HG03066 (cell line): ENCODE measurements around the gene GPR108.
A peak's percentile ranks its signal among the peaks of the same experiment; 100 is the strongest.
"Not testable (repeated sequence)": the region's sequence is repeated elsewhere in the genome, so short reads cannot be mapped to it uniquely, and the experiment has no call there.

Experiments used
- ATAC-seq: cut with Tn5 transposase; IDR thresholded peaks from one replicate; pipeline ENCODE4 v1.9.1; 2021; ENCODE audit warnings: low read depth; ENCODE audit not compliant: unreplicated experiment

The GPR108 gene

GRCh38 chr19:6762253-6762797, 24.9 kb upstream of the GPR108 start:
- ATAC-seq = not testable (repeated sequence)

DNA sequence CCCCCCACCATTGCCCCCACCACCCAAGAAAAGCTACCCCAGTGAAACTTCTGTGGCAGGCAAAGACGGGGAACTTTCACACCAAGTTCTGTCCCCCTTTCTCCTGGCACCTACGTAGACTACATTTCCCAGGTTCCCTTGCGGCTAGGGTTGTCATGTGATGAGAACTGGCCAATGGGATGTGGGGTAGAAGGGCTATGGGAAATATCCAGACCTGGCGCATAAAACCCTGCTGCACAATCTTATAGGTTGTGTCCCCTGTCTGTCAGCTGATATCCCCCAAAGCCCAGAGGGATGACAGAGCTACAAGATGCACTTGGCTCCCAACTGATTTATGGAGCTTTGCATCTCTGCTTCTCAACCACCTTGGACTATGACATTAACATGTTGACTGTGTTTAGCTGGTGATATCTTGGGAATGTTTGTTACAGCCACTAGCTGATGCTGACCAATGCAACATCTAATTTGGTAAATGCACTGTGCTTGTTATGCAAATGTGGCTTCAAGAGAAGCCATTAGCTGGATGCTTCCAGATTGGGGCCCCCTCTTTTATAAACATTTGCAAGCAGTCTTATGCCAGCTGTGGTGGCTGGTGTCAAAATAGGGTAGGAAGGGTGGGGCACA, 23.8 kb upstream of the GPR108 start:
- no peak for ATAC-seq

- no peak for ATAC-seq
Measured at GRCh38 chr19:6760606-6761005, 23.2 kb upstream of the GPR108 start.

- no peak for ATAC-seq
Measured at GRCh38 chr19:6754653-6755463, 17.5 kb upstream of the GPR108 start.

GRCh38 chr19:6754136-6754535, 16.8 kb upstream of the GPR108 start:
- no peak for ATAC-seq

DNA sequence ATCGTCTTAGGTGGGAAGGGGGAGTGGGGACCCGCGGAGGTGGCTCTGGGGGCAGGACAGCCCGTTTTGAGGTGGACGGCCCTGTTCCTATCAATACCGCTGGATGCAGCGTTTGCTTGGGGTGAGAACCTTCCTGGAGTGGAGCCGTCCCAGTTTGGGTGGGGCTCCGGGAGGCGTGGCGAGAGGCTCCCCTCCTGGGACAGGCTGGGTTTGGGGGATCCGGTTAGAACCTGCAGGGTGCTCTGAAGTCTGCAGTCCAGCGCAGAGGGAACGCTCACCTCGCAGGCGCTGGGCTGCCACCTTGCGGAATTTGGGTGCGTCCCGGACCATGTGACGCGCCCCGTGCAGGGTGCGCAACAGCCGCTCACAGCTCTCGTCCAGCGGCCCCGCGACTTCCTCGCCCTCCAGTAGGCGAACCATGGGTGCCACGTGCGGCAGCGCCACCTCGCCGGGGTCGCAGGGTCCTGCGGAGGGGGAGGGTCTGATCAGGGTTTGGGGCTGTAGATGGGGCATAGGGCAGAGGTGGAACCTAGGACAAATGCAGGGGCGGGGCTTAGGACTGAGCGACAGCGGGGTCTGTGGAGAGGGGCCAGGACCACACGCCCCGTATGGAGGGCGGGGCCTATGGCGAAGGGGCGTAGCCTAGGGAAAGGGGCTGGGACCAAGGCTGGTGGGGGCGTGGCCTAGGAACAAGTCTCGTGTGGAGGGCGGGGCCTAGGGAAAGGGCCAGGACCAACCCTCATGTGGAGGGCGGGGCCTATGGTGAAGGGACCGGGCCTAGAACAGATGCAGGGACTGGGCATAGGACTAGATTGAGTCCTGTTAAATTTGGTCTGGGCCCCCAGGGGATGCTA, 16.0 kb upstream of the GPR108 start:
- peak; percentile 78 for ATAC-seq

- ATAC-seq = no peak
Measured at GRCh38 chr19:6752256-6753177, 15.1 kb upstream of the GPR108 start.

DNA sequence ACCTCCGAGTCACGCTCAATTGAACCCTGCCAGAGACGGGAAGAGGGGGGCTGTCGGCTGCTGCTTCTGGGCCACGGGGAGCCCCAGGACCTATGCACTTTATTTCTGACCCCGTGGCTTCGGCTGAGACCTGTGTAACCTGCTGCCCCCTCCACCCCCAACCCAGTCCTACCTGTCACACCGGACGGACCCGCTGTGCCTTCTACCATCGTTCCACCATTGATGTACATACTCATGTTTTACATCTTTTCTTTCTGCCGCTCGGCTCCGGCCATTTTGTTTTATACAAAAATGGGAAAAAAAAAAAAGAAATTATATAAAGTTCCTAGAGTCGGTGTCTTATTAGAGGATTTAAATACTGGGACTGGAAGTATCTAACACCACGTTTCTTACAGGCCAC, 13.8 kb upstream of the GPR108 start:
- ATAC-seq = no peak

- no peak for ATAC-seq
Measured at GRCh38 chr19:6750062-6750461, 12.7 kb upstream of the GPR108 start.

DNA sequence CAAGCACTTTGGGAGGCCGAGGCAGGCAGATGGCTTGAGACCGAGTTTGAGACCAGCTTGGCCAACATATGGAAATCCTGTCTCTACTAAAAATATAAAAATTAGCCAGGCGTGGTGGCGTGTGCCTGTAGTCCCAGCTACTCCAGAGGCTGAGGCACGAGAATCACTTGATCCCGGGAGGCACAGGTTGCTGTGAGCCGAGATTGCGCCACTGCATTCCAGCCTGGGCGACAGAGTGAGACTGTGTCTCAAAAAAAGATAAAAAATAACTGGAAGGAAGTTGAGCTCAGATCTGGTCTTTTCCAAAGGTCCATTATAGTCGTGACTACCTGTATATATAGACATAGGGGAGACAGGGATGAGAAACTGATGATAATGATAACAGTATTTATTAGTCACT, 11.2 kb upstream of the GPR108 start:
- ATAC-seq = not testable (repeated sequence)

DNA sequence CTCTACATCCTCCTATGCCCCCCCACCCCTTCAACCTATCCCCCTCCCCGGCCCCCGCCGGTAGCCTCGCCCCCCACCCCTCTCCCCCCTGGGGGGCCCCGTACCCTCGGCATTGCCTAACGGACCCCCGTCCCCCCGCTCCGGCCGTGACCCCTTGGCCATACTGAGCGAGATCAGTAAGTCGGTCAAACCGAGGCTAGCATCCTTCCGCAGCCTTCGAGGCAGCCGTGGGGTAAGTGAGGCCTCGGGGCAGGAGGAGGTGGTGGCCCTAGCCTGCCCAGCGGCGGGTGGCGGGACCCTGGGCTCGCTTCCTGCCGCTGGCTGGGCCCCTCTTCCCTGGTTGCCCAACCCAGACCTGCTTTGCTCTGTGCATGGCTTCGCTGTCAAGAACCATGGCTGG, 8.6 kb upstream of the GPR108 start:
- ATAC-seq = no peak

- no peak for ATAC-seq
Measured at GRCh38 chr19:6744381-6745301, 7.3 kb upstream of the GPR108 start.

DNA sequence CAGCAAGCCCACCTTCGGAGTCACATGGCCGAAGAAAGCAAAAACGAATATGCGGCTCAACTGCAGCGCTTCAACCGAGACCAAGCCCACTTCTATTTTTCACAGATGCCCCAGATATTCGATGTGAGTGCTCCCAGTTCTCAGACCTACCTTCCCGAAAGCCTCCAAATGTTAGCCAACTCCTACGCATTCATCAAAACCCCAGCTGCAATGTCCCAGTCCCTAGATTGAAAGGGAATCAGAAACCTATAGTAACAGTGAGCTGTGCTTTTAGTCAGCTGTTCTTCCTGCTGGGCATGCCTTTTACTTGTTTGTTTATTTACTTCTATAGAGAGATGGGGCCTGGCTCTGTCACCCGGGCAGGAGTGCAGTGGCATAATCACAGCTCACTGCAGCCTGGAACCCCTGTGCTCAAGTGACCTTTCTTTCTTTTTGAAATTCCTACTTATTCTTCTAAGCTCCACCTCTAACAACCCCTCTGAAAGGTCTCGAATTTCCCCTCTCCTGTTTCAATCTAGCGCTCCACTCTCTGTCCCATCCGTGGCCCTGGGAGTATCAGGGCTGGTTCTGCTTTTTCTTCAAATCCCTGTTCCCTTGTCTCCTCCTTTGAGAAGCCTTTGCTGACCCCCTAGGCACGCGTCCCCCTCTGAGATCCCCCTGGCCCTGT, 6.5 kb upstream of the GPR108 start:
- ATAC-seq = no peak

GRCh38 chr19:6743066-6743465, 5.7 kb upstream of the GPR108 start:
- ATAC-seq = no peak

- no peak for ATAC-seq
Measured at GRCh38 chr19:6740589-6741343, 3.4 kb upstream of the GPR108 start.

DNA sequence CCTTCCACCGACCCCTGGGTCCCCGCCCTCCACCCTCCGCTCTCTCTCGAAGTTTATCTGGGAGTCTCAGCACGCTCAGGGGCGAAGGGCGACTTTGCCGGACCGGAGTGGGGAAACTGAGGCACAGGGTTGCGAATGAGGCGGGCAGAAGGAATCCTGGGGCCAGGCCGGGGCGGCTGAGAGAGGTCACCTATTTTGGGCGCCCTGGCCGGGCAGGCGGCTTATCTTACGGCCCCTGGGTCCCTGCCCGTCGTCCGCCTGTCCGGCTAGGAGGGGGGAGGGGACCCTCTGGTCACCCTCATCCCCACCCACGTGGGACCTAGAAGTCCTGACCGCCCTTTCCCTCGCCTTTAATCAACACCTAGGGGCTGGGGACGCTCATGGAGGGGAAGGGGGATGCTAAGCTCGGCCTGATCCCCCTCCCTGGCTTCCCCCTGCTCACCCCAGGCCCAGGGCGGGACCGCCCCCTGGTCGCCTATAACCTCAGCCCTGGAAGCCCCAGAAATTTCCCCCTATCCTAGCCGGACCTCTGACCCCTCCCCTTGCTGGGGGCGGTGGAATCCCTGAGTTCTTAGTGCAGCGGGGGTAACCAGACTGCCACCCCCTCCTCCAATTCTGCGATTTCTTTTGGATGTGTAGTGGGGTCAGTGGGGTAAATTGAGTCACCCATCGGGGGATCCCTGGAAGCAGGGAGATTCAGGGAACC, 2.7 kb upstream of the GPR108 start:
- no peak for ATAC-seq

- ATAC-seq = no peak
Measured at GRCh38 chr19:6739390-6739882, 2.1 kb upstream of the GPR108 start, which contains the start of gene TRIP10. Gene TRIP10, plus strand, starts transcription at chr19:6739680. Its CDS starts 82 bp downstream, at chr19:6739762.
